ENCODE results near the gene RTN4R.

DNA sequence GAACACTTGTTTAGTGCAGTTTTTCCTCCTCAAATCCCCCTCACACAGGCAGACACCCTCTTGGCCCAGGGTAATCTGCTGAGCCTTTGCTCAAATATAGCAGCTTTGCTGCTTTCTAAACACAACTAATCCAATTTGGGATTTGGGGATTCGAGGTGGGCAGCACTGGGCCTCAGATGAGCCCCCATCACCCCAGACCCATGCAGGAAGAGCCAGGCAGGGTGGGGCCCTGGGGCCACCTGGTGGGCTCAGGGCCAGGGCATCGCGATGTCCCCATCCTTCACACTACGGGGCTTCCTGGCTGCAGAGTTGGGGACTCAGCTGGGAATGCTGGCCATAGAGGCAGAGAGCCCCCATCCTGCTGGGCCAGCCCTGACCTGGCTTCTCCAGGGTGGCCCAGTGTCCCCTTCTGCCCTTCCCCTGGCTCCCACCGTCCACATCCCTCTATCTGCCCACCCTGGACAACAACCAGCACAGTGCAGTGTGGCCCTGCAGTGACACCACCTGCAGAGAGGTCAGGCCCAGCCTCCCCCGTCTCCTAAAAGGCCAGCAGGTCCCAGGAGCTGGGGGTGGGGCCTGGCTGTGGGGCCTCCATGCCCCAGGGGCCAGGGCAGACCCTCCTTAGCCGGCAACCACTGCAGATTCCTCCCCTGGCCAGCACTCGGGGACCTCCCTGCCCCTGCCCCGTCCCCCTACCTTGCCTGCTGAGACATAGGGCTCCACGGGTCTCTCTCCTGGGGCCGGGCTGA, 60.7 kb downstream of the RTN4R start:
- TF ChIP-seq, protein P1, sequence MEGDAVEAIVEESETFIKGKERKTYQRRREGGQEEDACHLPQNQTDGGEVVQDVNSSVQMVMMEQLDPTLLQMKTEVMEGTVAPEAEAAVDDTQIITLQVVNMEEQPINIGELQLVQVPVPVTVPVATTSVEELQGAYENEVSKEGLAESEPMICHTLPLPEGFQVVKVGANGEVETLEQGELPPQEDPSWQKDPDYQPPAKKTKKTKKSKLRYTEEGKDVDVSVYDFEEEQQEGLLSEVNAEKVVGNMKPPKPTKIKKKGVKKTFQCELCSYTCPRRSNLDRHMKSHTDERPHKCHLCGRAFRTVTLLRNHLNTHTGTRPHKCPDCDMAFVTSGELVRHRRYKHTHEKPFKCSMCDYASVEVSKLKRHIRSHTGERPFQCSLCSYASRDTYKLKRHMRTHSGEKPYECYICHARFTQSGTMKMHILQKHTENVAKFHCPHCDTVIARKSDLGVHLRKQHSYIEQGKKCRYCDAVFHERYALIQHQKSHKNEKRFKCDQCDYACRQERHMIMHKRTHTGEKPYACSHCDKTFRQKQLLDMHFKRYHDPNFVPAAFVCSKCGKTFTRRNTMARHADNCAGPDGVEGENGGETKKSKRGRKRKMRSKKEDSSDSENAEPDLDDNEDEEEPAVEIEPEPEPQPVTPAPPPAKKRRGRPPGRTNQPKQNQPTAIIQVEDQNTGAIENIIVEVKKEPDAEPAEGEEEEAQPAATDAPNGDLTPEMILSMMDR (IDR thresholded peaks at IDR 0.05): no peak
- TF ChIP-seq EZH2 (IDR thresholded peaks at IDR 0.05; ENCODE audit: borderline replicate concordance, insufficient read depth, low read depth, low read length, poor library complexity, severe bottlenecking): no peak
